HFFc6 (cell line): ENCODE data around the gene KIF25. TPM values are rescaled to one million over a fixed set of nuclear protein-coding genes. Genes with fewer than 3 reads are reported as not detected.

Experiments
- DNase-seq: peaks from one replicate; pipeline ENCODE4 v3.0.0-alpha.2; 2018
- H3K27ac Mint-ChIP-seq: 2 replicates; pipeline ENCODE4 v1.8.0; 2020; ENCODE audit warnings: mild to moderate bottlenecking, mixed read lengths
- H3K27me3 Mint-ChIP-seq: 2 replicates; pipeline ENCODE4 v1.8.0; 2021; ENCODE audit warnings: mild to moderate bottlenecking, moderate library complexity, mixed read lengths; ENCODE audit not compliant: insufficient read depth
- H3K36me3 Mint-ChIP-seq: 2 replicates; pipeline ENCODE4 v1.8.0; 2021; ENCODE audit warnings: low read depth, mixed read lengths
- H3K4me1 Mint-ChIP-seq: 2 replicates; pipeline ENCODE4 v1.8.0; 2020; ENCODE audit warnings: low read depth, mixed read lengths
- H3K4me3 Mint-ChIP-seq: 2 replicates; pipeline ENCODE4 v1.8.0; 2020; ENCODE audit warnings: mild to moderate bottlenecking, moderate library complexity, mixed read lengths
- H3K9me3 Mint-ChIP-seq: 2 replicates; pipeline ENCODE4 v1.8.0; 2020; ENCODE audit warnings: mild to moderate bottlenecking, mixed read lengths
- total RNA-seq, 6 experiments: library from RNA; stranded (reverse); fragmentation: NEBNext Ultra II Directional; extraction: Animal tissue kit (Norgen Biotek cat#: 25700); gene quantifications; 2 replicates in 1 of 6; 3 replicates in 5 of 6; pipeline ENCODE4 v1.2.3, GENCODE V29; 2021
- TF ChIP-seq, protein P1 (sequence below): fragments of 200-600 bp; sonication (generic); IDR thresholded peaks from 2 replicates; pipeline ENCODE4 v1.5.0; 2021; ENCODE audit warnings: antibody characterized with exemption, mild to moderate bottlenecking

The KIF25 gene
- total RNA-seq, 6 experiments from 2014 or later: not detected

DNA sequence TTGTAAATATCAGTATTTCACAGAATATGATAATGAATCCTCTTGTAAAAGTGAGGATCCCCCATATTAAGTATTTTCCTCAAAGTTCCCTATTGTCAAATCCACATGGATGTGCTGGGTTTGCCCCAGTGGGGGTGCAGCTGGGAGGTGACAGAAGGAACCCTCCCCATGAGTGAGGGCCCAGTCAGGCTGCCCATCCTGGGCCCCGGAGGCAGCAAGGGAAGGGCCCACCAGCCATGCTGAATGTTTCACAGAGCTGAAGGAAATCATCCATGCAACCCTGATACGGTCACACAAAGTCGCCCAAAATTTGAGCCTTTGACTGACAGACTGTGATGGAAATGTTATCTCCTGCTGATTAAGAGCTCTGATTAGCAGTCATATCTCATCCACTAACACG lies 41.8 kb downstream of the KIF25 start:
- H3K27me3 Mint-ChIP-seq: peaks cover 5% of the 10 kb centered on the region; the same call in 1 of the 2 replicates
- H3K9me3 Mint-ChIP-seq: peaks cover 4% of the 10 kb centered on the region; the same call in 1 of the 2 replicates
- no peaks in the 10 kb centered on the region for H3K36me3 Mint-ChIP-seq
- H3K27ac Mint-ChIP-seq: no peak overlapping the region
- DNase-seq: no peak
- no peak overlapping the region for H3K4me3 Mint-ChIP-seq
- peaks cover 19% of the 10 kb centered on the region for H3K4me1 Mint-ChIP-seq
- TF ChIP-seq, protein P1, sequence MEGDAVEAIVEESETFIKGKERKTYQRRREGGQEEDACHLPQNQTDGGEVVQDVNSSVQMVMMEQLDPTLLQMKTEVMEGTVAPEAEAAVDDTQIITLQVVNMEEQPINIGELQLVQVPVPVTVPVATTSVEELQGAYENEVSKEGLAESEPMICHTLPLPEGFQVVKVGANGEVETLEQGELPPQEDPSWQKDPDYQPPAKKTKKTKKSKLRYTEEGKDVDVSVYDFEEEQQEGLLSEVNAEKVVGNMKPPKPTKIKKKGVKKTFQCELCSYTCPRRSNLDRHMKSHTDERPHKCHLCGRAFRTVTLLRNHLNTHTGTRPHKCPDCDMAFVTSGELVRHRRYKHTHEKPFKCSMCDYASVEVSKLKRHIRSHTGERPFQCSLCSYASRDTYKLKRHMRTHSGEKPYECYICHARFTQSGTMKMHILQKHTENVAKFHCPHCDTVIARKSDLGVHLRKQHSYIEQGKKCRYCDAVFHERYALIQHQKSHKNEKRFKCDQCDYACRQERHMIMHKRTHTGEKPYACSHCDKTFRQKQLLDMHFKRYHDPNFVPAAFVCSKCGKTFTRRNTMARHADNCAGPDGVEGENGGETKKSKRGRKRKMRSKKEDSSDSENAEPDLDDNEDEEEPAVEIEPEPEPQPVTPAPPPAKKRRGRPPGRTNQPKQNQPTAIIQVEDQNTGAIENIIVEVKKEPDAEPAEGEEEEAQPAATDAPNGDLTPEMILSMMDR: no peak

DNA sequence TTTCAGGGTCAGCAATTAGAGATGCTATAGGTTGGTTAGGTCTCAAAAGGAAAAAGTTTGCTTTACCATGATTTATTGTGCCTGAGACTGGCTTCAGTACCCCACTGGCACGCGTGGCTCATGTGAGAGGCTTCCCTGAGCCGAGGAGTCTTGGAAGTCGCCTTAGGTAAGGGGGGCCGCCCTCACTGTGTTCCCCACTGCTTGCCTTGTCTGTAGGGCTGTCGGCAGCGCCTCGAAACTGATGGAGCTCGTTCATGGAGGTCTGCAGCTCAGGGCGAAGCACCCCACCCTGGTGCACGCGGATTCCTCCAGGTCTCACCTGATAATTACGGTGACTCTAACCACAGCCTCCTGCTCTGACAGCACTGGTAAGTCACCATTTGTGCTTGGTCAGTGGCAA lies 42.4 kb downstream of the KIF25 start:
- TF ChIP-seq, protein P1: no peak
- no peak overlapping the region for H3K27ac Mint-ChIP-seq
- peaks cover 4% of the 10 kb centered on the region; the same call in 1 of the 2 replicates for H3K9me3 Mint-ChIP-seq
- peaks cover 5% of the 10 kb centered on the region; the same call in 1 of the 2 replicates for H3K27me3 Mint-ChIP-seq
- no peak overlapping the region for H3K4me3 Mint-ChIP-seq
- H3K4me1 Mint-ChIP-seq: peaks cover 19% of the 10 kb centered on the region
- no peak for DNase-seq
- H3K36me3 Mint-ChIP-seq: no peaks in the 10 kb centered on the region

DNA sequence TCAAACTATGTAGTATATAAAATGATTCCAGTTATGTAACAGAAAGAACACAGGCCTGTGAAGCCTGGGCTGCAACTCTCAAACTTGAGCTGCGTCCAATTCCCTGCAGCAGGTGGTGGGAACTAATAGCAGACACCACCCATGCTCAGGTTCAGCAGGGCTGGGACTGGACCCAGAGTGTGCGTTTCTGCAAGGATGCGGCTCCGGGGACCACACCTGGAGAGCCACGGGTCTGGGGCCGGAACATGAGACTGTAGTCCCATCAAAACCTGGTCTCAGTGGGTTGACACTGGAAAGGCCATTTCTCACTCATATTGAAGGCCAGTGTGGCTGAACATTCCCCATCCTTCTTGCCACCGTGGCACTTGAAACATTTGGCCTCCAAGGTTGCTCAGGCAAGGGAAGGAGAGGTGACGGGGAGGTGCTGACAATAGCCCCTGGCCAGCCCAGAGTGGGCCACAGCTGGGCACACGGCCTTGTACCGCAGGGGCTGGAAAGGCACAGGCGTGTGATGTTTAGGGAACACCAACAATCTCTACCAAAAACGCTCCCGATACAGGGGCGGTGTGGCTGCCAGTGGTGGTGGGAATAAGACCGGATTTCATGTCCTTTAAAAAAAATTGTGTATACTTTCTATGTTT lies 43.5 kb downstream of the KIF25 start:
- H3K27me3 Mint-ChIP-seq: peaks cover 5% of the 10 kb centered on the region; the same call in 1 of the 2 replicates
- H3K9me3 Mint-ChIP-seq: peaks cover 4% of the 10 kb centered on the region; the same call in 1 of the 2 replicates
- H3K4me3 Mint-ChIP-seq: no peak overlapping the region
- TF ChIP-seq, protein P1: no peak
- H3K4me1 Mint-ChIP-seq: peaks cover 7% of the 10 kb centered on the region
- H3K27ac Mint-ChIP-seq: no peak overlapping the region
- H3K36me3 Mint-ChIP-seq: no peaks in the 10 kb centered on the region
- no peak for DNase-seq

DNA sequence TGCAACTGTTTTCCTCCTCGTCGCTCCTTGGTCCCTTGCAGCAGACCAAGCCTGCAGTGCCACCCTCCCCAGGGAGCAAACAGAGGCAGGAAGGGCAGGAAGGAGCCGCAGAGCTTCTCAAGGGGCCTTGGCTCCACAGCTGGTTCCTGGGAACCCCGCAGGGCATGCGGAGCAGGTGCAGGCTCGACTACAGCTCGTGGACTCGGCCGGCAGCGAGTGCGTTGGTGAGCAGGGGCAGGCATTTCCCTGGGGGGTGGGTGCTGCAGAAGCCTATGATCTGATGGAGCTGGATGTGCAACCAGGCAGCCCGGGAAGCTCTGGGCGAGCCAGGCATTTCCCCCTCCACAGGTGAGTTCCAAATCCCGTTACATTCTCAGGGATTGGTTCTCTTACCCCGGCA lies 44.5 kb downstream of the KIF25 start:
- Mint-ChIP-seq H3K4me3 (no peak overlapping the region), H3K9me3 (peaks cover 4% of the 10 kb centered on the region; the same call in 1 of the 2 replicates), H3K27me3 (peaks cover 5% of the 10 kb centered on the region; the same call in 1 of the 2 replicates), H3K4me1 (no peaks in the 10 kb centered on the region), H3K36me3 (no peaks in the 10 kb centered on the region), H3K27ac (no peak overlapping the region)
- TF ChIP-seq, protein P1: no peak
- no peak for DNase-seq

DNA sequence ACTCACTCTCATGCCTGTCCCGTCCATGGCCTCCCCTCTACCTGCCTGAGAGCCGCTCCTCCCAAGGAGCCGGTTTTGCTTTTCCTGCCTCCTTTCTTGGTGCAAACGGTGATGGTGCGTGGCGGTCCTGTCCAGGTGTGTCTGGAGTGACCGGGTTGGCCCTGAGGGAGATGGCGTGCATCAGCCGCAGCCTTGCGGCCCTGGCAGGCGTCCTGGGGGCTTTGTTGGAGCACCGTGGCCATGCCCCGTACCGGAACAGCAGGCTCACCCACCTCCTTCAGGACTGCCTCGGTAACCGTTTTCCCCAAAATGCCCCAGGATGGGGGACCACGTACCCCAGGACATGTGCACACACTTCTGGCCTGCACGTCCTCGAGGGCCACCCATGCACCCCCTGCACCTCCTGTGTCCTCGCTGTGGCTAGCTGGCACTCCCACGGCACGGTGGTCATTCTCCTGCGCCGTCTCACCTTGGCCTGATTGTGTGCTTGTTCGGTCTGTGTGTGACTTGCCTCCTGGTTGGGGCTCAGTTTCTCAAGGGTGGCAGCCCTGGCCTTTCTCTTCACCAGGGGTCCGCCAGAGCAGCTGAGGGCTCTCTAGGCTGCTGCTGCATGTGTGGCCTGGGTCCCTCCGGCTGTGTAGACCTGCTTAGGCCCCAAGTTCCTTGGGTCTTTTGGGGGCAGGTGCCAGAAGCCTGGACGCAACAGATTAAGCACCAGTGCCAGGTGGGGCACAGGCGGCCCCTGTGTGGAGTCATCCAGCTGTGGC lies 45.1 kb downstream of the KIF25 start:
- DNase-seq: no peak
- Mint-ChIP-seq H3K27me3 (peaks cover 5% of the 10 kb centered on the region; the same call in 1 of the 2 replicates), H3K4me3 (no peak overlapping the region), H3K27ac (no peak overlapping the region), H3K36me3 (no peaks in the 10 kb centered on the region), H3K4me1 (no peaks in the 10 kb centered on the region), H3K9me3 (peaks cover 4% of the 10 kb centered on the region; the same call in 1 of the 2 replicates)
- TF ChIP-seq, protein P1: no peak
